Fibroblast of skin of left quadriceps (primary cell): ENCODE measurements around the gene STRADA.

Experiments used
- DNase-seq, 2 experiments: peaks; one replicate each; pipeline ENCODE4 v3.0.0-alpha.2; 2013; ENCODE audit warnings: low read depth in 2 of 2

The STRADA gene, protein sequence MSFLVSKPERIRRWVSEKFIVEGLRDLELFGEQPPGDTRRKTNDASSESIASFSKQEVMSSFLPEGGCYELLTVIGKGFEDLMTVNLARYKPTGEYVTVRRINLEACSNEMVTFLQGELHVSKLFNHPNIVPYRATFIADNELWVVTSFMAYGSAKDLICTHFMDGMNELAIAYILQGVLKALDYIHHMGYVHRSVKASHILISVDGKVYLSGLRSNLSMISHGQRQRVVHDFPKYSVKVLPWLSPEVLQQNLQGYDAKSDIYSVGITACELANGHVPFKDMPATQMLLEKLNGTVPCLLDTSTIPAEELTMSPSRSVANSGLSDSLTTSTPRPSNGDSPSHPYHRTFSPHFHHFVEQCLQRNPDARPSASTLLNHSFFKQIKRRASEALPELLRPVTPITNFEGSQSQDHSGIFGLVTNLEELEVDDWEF

DNA sequence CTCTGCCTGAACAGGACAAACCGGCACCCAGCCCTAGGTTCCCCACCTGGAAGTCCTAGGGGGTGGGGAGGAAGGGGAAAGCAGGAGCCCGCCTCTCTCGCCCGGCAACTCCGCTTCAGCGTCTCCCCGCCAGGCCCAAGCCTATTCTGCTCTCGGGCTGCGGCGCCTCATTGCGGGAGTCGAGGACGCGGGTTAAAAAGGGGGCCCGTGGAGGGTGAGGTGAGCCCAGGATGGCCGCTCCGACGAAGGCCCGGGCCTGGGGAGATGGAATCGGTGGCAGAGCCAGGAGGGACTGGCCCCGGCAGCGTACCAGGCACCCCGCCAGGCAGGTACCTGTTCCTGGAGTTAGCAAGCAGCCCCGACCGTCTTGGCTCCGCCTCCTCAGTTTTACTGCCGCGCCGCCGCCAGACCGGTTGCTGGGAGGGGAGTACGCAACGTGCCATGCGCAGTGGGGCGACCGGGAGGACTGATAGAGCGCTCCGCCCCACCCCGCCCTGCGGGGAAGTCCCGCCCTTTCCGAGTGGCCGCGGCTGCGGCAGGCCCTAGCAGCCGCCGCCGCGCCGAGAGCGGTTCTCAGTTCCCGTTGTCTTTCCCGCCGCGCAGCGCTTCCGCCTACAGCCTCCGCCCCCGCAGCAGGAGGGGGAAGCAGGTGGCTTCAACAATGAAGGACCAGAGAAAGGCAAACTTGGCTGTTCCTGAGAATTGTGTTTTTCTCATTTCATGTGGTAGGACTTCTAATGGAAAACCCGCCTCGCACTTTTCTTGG, at the start of gene STRADA:
STRADA (minus strand) TSS at position 392 of the 766 bp plus-strand sequence. CDS start 13,430 bp downstream, outside the sequence.
- DNase-seq: peak; percentile 86 to 89

DNA sequence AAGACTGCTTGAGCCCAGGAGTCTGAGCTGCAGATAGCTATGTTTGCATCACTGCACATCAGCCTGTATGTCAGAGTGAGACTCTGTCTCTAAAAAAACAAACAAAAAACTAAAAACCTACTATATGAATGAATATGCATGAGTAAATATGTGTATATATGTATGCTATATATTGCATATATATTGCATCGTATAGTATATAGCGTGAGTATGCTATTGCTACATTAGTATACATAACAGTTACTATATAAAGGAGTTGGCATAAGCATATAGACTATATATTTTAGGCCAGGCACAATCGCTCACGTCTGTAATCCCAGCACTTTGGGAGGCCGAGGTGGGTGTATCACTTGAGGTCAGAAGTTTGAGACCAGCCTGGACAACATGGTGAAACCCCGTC, 48.5 kb upstream of the STRADA start:
- DNase-seq: no peak

GRCh38 chr17:63786971-63787711, 45.5 kb upstream of the STRADA start:
- no peak for DNase-seq

- DNase-seq: no peak
Observed at GRCh38 chr17:63786117-63786516, 44.5 kb upstream of the STRADA start.

DNA sequence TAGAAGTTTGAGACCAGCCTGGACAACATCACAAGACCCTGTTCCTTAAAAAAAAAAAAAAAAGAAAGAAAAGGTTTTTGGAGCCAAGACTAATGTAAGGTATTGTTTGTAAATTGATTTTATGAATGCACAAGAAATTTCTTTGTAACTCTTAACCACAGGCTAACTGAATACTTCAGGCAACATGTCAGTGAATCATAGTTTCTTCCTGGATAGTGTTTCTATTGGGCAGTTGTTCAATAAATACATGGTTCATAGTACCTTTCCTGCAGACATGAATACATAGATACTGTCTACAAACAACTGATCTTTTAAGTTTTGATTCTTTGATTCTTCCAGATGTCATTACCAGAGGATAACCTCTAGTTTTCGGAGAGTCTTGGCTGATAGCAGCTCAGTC, 44.0 kb upstream of the STRADA start:
- DNase-seq: peak in 1 of 2 experiments; percentile 7

DNA sequence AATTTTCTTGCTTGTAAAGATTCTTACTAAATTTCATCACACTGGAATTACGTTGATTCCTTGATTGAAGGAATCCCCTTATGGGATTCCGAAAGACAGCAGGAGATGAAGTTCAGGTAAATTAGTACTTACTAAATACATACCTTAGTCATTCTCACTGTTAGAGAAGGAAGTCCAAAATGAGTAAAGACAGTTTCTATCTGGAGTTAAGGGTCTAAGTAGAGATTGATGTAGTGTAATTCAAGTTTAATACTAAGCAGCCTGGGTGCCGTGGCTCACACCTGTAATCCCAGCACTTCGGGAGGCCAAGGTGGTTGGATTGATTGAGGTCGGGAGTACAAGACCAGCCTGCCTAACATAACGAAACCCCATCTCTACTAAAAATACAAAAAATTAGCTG, 41.9 kb upstream of the STRADA start:
- DNase-seq: no peak

GRCh38 chr17:63780928-63781327, 39.3 kb upstream of the STRADA start:
- no peak for DNase-seq

GRCh38 chr17:63780507-63780906, 38.9 kb upstream of the STRADA start:
- no peak for DNase-seq

DNA sequence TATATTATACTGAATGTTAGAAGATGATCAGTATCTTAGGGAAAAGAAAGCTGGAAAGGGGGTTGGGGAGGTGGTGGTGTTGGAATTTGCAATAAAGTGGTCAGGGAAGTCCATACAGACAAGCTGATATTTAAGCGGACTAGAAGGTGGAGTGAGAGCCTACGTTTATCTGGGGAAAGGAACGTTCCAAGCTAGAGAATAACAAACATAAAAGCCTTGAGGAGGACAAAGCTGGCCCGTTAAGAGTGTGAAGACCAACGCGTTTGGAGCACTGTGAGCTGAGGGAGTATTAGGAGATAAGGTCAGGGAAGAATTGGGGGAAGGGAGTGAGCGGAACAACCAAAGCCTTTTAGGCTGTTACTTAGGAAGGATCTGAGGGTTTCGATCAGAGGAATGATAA, 33.8 kb upstream of the STRADA start:
- no peak for DNase-seq

- DNase-seq: no peak
Observed at GRCh38 chr17:63774969-63775265, 33.3 kb upstream of the STRADA start.

GRCh38 chr17:63774141-63774968, 32.8 kb upstream of the STRADA start, which contains the start of gene DDX42:
Gene DDX42, plus strand, starts transcription at chr17:63774170. Its CDS starts 12,880 bp downstream, at chr17:63787050.
- DNase-seq: peak; percentile 16 to 21

DNA sequence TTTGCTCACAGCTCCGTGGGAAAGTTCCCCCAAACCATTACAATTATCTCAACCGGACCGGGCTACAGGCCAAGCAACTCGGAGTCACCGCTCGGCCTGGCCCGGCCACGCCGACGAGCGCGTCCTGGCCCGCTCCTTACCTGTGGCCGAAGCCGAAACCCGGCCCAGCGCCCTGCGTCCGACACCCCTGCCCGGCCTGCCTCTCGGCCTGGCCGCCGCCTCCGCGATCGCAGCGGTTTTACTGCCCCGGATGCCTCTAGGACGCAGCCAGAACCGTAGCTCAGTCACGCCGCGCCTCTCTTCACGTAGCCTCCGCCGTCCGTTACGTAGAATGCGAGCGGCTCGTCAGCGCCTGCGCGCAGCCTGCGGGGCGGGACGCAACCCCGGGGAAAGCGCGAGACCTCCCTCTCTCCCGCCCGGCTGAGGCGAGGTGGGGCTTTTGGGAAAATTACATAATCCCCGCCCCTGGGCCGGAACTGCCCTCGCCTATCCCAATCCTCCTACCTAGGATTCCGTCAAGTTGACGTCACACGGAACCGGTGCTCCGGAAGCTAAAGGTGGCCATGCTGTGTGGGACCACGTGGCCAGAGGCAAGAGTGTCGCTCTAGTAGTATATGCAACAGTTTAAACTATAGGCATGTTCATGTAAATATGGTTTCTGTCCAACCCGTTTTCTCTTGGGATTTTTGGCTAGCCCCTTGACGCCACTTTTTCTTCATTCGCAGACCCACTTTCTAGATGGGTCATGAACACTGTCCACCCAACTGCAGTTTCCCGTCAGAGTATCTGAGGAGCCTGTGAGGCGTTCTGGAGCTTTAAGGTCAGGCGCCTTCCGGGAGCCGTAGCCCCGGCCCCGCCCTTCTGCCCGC, 31.9 kb upstream of the STRADA start, which contains the start of gene CCDC47:
CCDC47 (minus strand) TSS at position 326 of the 869 bp plus-strand sequence. CDS start 7,422 bp downstream, outside the sequence.
- DNase-seq: peak; percentile 99

DNA sequence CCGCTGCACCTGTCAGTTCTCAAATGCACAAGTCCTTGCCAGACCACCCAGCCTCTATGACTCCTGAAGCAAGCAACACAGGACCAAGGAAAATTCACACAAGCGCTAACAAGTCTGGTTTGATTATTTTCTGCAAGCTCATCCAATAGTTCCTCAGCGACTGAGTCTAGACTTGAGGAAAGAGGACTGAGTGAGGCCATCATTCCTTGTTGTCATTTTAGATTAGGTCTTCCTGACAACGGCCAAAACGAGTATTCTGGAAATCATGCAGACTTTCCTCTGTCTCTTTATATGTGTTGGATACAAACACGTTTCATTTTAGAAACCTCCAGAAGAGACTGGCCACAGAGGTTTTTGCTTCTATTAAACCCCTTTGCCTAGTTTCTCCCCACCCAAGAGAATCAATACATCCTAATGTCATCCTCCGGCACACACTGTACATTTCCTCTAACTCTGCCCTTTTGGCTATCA, 31.2 kb upstream of the STRADA start:
- DNase-seq: no peak

DNA sequence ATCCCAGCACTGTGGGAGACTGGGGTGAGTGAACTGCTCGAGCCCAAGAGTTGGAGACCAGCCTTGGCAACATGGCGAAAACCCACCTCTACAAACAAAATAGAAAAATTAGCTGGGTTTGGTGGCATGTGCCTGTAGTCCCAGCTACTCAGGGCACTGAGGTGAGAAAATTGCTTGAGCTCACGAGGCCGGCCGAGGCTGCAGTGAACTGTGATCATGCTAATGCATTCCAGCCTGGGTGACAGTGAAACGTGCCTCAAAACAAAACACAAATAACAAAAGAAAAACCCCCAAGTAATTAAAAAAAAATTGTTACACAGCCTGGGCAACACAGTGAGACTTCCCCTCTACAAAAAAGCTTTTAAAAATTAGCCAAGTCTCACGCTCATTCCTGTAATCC, 26.8 kb upstream of the STRADA start:
- no peak for DNase-seq

- no peak for DNase-seq
Observed at GRCh38 chr17:63766754-63767153, 25.2 kb upstream of the STRADA start.

GRCh38 chr17:63764716-63765115, 23.1 kb upstream of the STRADA start:
- no peak for DNase-seq

DNA sequence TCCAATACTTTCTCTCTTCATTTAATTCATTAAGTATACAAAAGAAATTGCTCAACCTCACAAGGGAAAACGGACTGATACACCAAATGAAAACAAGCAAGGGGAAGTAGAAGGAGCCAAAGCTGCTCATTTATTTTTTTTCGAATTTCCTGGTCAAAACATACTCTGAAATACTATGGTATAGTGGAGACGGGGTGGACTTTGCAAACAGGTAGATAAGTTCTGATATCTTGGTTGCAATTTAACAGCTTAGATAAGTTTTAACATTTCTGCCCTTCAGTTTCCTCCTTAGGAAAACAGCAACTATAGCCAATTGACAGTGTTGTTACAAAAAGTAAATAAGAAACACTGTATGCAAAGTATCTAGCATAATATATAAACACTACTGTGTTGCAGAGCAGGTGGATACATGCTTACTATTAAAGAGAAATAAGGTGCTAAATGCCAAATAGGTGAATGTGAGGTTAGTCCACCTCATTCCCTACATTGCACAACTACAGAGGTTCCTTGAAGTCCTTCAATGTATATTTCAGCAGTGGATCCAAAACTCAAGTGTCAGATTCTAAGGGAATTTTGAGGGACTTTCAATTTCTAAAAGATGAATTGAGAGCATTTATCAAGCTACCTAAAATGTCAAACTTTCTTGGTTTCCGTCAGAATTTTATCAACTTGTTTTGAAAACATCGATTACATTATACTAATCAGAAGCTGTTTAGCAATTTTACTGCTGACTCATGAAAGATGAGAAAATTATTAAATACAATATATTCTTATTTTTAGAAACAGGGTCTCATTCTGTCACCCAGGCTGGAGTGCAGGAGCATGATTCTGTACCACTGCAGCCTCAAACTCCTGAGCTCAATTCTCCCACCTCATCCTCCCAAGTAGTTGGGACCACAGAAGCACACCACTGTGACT, 20.8 kb upstream of the STRADA start:
- no peak for DNase-seq

DNA sequence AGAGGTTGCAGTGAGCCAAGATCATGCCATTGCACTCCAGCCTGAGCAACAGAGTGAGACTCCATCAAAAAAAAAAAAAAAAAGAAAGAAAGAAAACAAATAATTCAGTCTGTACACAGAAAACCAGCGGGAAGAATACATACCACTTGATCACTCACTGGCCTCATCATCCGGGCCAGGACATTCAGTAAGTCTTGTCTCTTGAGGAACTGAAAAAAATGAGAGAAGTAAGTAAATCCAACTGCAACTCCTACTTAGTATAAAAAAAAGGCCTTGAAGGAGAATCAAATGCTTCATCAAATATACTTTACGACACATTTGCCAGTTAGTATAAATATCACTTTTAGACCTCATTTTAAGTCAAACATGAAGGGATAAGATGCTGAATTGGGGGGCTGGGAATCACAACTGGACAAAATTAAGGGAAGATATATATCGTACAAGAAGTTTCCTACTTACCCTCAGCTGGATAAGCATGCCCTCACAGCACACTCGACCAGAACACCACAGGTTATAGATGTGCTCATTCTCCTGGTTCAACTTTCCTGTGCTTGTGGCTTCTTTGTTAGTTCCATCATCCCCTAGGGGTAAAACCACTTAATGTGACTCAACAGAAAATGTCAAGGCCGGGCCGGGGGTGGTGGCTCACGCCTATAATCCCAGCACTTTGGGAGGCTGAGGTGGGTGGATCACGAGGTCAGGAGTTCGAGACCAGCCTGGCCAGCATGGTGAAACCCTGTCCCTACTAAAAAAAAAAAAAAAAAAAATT, 19.4 kb upstream of the STRADA start:
- no peak for DNase-seq
